GM12878 (cell line): Measurements from ENCODE around the gene DIAPH2. TPM values are rescaled to one million over a fixed set of nuclear protein-coding genes. Genes with fewer than 3 reads are reported as not detected.

Experiments
- ATAC-seq: fragments of 200-7000 bp; cut with Tn5 transposase; 3 replicates; pipeline ENCODE4 v1.9.1; 2020; ENCODE audit warnings: mild to moderate bottlenecking, moderate library complexity
- BruUV-seq: library from RNA; stranded (reverse); fragments of 400-500 nt; replicated peaks from 2 replicates; lab custom pipeline; 2021; lab: Mats Ljungman, UMichigan
- CTCF ChIA-PET: fragments of 300-600 bp; sonication (Branson Sonifier 250); formaldehyde crosslinking; extraction: SDS; loops from one replicate; lab custom pipeline; 2021; ENCODE audit warnings: inconsistent platforms; lab: Yijun Ruan, JAX
- POLR2A ChIA-PET: fragments of 350-600 bp; formaldehyde crosslinking; extraction: SDS; loops from one replicate; lab custom pipeline; 2021; ENCODE audit warnings: inconsistent platforms; lab: Charles Lee
- RAD21 ChIA-PET: fragments of 300-600 bp; sonication (Branson Sonifier 250); formaldehyde crosslinking; loops from one replicate; lab custom pipeline; 2023; ENCODE audit warnings: antibody characterized with exemption; ENCODE audit not compliant: unreplicated experiment; lab: Charles Lee
- SMC1A ChIA-PET: fragments of 300-600 bp; sonication (Branson Sonifier 250); formaldehyde crosslinking; loops from one replicate; lab custom pipeline; 2023; ENCODE audit not compliant: unreplicated experiment, uncharacterized antibody; lab: Charles Lee
- DNase-seq: peaks from one replicate; pipeline ENCODE4 v3.0.0-alpha.2; 2011; ENCODE audit warnings: low read depth, low spot score
- FAIRE-seq: peaks from 3 replicates; lab custom pipeline; 2011; peaks lifted over from hg19 to GRCh38; lab: Jason Lieb, UNC
- H2AFZ ChIP-seq: 2 replicates; pipeline ENCODE4 v1.6.0; 2011; ENCODE audit warnings: low read depth, low read length, control low read depth; ENCODE audit not compliant: control insufficient read depth
- H3K27ac ChIP-seq: 2 replicates; pipeline ENCODE4 v1.5.1; 2011; ENCODE audit warnings: control low read depth; ENCODE audit not compliant: control insufficient read depth, insufficient read depth
- H3K27me3 ChIP-seq, 2 experiments: replicated peaks in 1 of 2; 2 replicates each; pipeline versions ENCODE4 v1.6.0 to v1.6.1; 2011; ENCODE audit warnings: low read length in 1 of 2; ENCODE audit not compliant: control insufficient read depth in 2 of 2, insufficient read depth in 2 of 2
- H3K36me3 ChIP-seq, 2 experiments: 2 replicates each; pipeline ENCODE4 v1.5.1; 2011; ENCODE audit warnings: low read length in 1 of 2; ENCODE audit not compliant: control insufficient read depth in 2 of 2, insufficient read depth in 2 of 2
- H3K4me1 ChIP-seq: 2 replicates; pipeline ENCODE4 v1.6.1; 2011; ENCODE audit warnings: mild to moderate bottlenecking, low read length, moderate library complexity, mixed read lengths; ENCODE audit not compliant: control insufficient read depth, insufficient read depth
- H3K4me2 ChIP-seq: 2 replicates; pipeline ENCODE4 v1.6.0; 2011; ENCODE audit warnings: control low read depth; ENCODE audit not compliant: control insufficient read depth, insufficient read depth
- H3K4me3 ChIP-seq: fragments of 200-600 bp; sonication (generic); 2 replicates; pipeline ENCODE4 v1.5.1; 2016
- H3K79me2 ChIP-seq: 2 replicates; pipeline ENCODE4 v1.6.0; 2011; ENCODE audit warnings: low read length; ENCODE audit not compliant: control insufficient read depth, insufficient read depth
- H3K9ac ChIP-seq: 2 replicates; pipeline ENCODE4 v1.8.0; 2011; ENCODE audit warnings: low read length, control low read depth, mixed read lengths; ENCODE audit not compliant: control insufficient read depth, insufficient read depth
- H3K9me3 ChIP-seq: replicated peaks from 3 replicates; pipeline ENCODE4 v1.5.1; 2011; ENCODE audit warnings: mild to moderate bottlenecking, low read length; ENCODE audit not compliant: control insufficient read depth, insufficient read depth
- H4K20me1 ChIP-seq: 2 replicates; pipeline ENCODE4 v1.6.0; 2011; ENCODE audit not compliant: control insufficient read depth, insufficient read depth
- ASH2L ChIP-seq: fragments of 300-600, 200-600 bp; sonication (generic); IDR thresholded peaks from 2 replicates; pipeline ENCODE4 v1.6.1; 2017; ENCODE audit warnings: low read depth, mild to moderate bottlenecking, borderline replicate concordance
- CREM ChIP-seq: IDR thresholded peaks from 2 replicates; pipeline ENCODE4 v1.6.1; 2014; ENCODE audit warnings: antibody characterized with exemption, low read depth
- CTCF ChIP-seq, 3 experiments: IDR thresholded peaks in 2 of 3; conservative IDR thresholded peaks in 1 of 3; 2 replicates each; pipeline ENCODE4 v1.5.1; 2011; ENCODE audit warnings: low read depth in 3 of 3, low read length in 3 of 3, mild to moderate bottlenecking in 3 of 3, control low read depth in 2 of 3, moderate library complexity in 2 of 3, inconsistent platforms in 1 of 3, mixed read lengths in 1 of 3; ENCODE audit not compliant: control insufficient read depth in 2 of 3, insufficient read depth in 1 of 3; ENCODE audit errors: extremely low read depth in 1 of 3
- EP300 ChIP-seq, 2 experiments: fragments of 150-350 bp in 1 of 2; IDR thresholded peaks; 2 replicates each; pipeline ENCODE4 v1.6.1; 2011 to 2012; ENCODE audit warnings: low read depth in 2 of 2, low read length in 2 of 2, borderline replicate concordance in 1 of 2, improper control_type of control experiment in 1 of 2, inconsistent platforms in 1 of 2; ENCODE audit not compliant: control insufficient read depth in 1 of 2
- FOS ChIP-seq: IDR thresholded peaks from 3 replicates; pipeline ENCODE4 v1.6.1; 2011; ENCODE audit warnings: borderline replicate concordance; ENCODE audit not compliant: insufficient read length; ENCODE audit errors: extremely low read depth
- NBN ChIP-seq: fragments of 450-650 bp; IDR thresholded peaks from 2 replicates; pipeline ENCODE4 v1.6.1; 2016
- NR2F1 ChIP-seq: fragments of 450-650 bp; conservative IDR thresholded peaks from 2 replicates; pipeline ENCODE4 v1.6.1; 2017; ENCODE audit warnings: mild to moderate bottlenecking
- NRF1 ChIP-seq: conservative IDR thresholded peaks from 2 replicates; pipeline ENCODE4 v1.6.1; 2011; ENCODE audit warnings: mild to moderate bottlenecking, low read depth, low read length, improper control_type of control experiment
- PAX5 ChIP-seq: IDR thresholded peaks from 2 replicates; pipeline ENCODE4 v1.6.1; 2011; ENCODE audit warnings: low read depth, low read length, borderline replicate concordance
- PML ChIP-seq: IDR thresholded peaks from 2 replicates; pipeline ENCODE4 v1.6.1; 2012; ENCODE audit warnings: low read length, inconsistent platforms
- TCF12 ChIP-seq: IDR thresholded peaks from 2 replicates; pipeline ENCODE4 v1.6.1; 2011; ENCODE audit warnings: low read depth, mild to moderate bottlenecking, low read length
- ZBTB33 ChIP-seq: fragments of 450-650 bp; IDR thresholded peaks from 2 replicates; pipeline ENCODE4 v1.6.1; 2017; ENCODE audit warnings: mild to moderate bottlenecking
- in situ Hi-C: fragments of 300-500 bp; cut with MboI; formaldehyde crosslinking; loops from 9 replicates; pipeline ENCODE4 v1.14.3; 2018; ENCODE audit warnings: mixed read lengths
- intact Hi-C: fragments of 100-400 bp; cut with micrococcal nuclease; formaldehyde crosslinking; loops from one replicate; pipeline ENCODE4 v1.14.2; 2022; ENCODE audit not compliant: unreplicated experiment
- polyA plus RNA-seq, 11 experiments: library from polyadenylated mRNA; depleted of rRNA in 4 of 11; unstranded in 6 of 11; stranded (reverse) in 5 of 11; fragments of >200 nt; fragmentation: Nextera tagmentation in 4 of 11; fragmentation: Illumina TruSeq in 1 of 11; extraction: Ambion mirVana in 4 of 11; extraction: Trizol in 1 of 11; gene quantifications; 1 replicate in 1 of 11; 2 replicates in 10 of 11; pipeline versions ENCODE4 v1.2.1 to v1.2.3, GENCODE V29; 2011 to 2016; ENCODE audit warnings: inconsistent platforms in 2 of 11, missing spikeins in 2 of 11, low read depth in 1 of 11
- total RNA-seq, 4 experiments: library from RNA; depleted of rRNA in 3 of 4; stranded (reverse); fragments of >200 nt in 3 of 4; fragmentation: Illumina TruSeq in 1 of 4; extraction: Trizol in 1 of 4; gene quantifications; 2 replicates each; pipeline versions ENCODE4 v1.2.1 to v1.2.3, GENCODE V29; 2013 to 2021

Gene DIAPH2
- total and polyA plus RNA-seq, 10 of the 15 experiments (the other 5 are each of a cell fraction or from before 2014, with no cell fraction given) = 2.2 to 16.6 (median 8.8) TPM

GRCh38 chrX:97117572-97117971 lies 432.9 kb downstream of the DIAPH2 start:
- ChIA-PET RAD21 (no interaction called here), SMC1A (interaction anchor here (1.3 kb wide), 1 partner anchor 8 kb away, joined by 5 read pairs; no protein-coding TSS in a partner anchor), POLR2A (no interaction called here), CTCF (interaction anchor here (1.2 kb wide), 1 partner anchor 16 kb away, joined by 4 read pairs; no protein-coding TSS in a partner anchor)
- no peak for FAIRE-seq
- H2AFZ ChIP-seq = no peak overlapping the region
- no peak overlapping the region for H3K27ac ChIP-seq
- no peak overlapping the region for H3K4me2 ChIP-seq
- H3K9me3 ChIP-seq = no peaks in the 10 kb centered on the region
- BruUV-seq = no TSS peak
- H3K79me2 ChIP-seq = no peaks in the 10 kb centered on the region
- no peaks in the 10 kb centered on the region for H3K27me3 ChIP-seq
- ATAC-seq = no peak
- H3K4me1 ChIP-seq = no peaks in the 10 kb centered on the region
- H3K9ac ChIP-seq = no peak overlapping the region
- no peak for DNase-seq
- in situ Hi-C loops (no loop called here), intact Hi-C loops (no loop called here)
- H3K4me3 ChIP-seq = no peak overlapping the region
- H3K36me3 ChIP-seq = no peaks in the 10 kb centered on the region
- H4K20me1 ChIP-seq = no peaks in the 10 kb centered on the region
- no peak for TF ChIP-seq CTCF (IDR thresholded peaks at IDR 0.05 in 2 of 3, conservative IDR thresholded peaks at IDR 0.05 in 1 of 3; ENCODE audit: control insufficient read depth in 2 of 3, extremely low read depth in 1 of 3, insufficient read depth in 1 of 3, low read depth in 3 of 3, low read length in 3 of 3)
- TF ChIP-seq ASH2L = no peak
- no peak for TF ChIP-seq PAX5
- no peak for TF ChIP-seq PML
- TF ChIP-seq NRF1 = no peak
- TF ChIP-seq NR2F1 = no peak
- TF ChIP-seq EP300 (IDR thresholded peaks at IDR 0.05; ENCODE audit: borderline replicate concordance in 1 of 2, control insufficient read depth in 1 of 2, low read depth in 2 of 2, low read length in 2 of 2) = no peak
- TF ChIP-seq CREM = no peak
- TF ChIP-seq NBN = no peak
- TF ChIP-seq ZBTB33 = no peak
- no peak for TF ChIP-seq TCF12
- no peak for TF ChIP-seq FOS
